ENCODE results near the gene SMC6. TPM values are rescaled to one million over a fixed set of nuclear protein-coding genes. Genes with fewer than 3 reads are reported as not detected.

The SMC6 gene
- total and polyA plus RNA-seq, 10 of the 15 experiments (the other 5 are each of a cell fraction or from before 2014, with no cell fraction given) = 12.8 to 63.8 (median 38.8) TPM

- TF ChIP-seq ATF7 (IDR thresholded peaks at IDR 0.05; ENCODE audit: low read depth) (no peak), ZNF217 (IDR thresholded peaks at IDR 0.05) (no peak), TBL1XR1 (IDR thresholded peaks at IDR 0.05; ENCODE audit: low read depth, low read length) (no peak), SMC3 (IDR thresholded peaks at IDR 0.05; ENCODE audit: borderline replicate concordance, low read length) (no peak), ZBED1 (IDR thresholded peaks at IDR 0.05; ENCODE audit: borderline replicate concordance) (no peak), PKNOX1 (IDR thresholded peaks at IDR 0.05) (no peak), USF2 (IDR thresholded peaks at IDR 0.05; ENCODE audit: borderline replicate concordance, low read depth, low read length) (no peak), ZBTB40 (IDR thresholded peaks at IDR 0.05; ENCODE audit: borderline replicate concordance) (no peak)
Observed at GRCh38 chr2:17637131-17637906, 116.3 kb downstream of the SMC6 start (continued).
